AG09309 (cell line): ENCODE measurements around the gene TFDP2.

Source experiments
- DNase-seq: peaks from one replicate; pipeline ENCODE4 v3.0.0-alpha.2; 2010; ENCODE audit warnings: low read depth
- H3K4me3 ChIP-seq: 2 replicates; pipeline ENCODE4 v1.5.1; 2011; ENCODE audit warnings: mild to moderate bottlenecking, low read depth, low read length, moderate library complexity; ENCODE audit not compliant: control insufficient read depth
- CTCF ChIP-seq: IDR thresholded peaks from 2 replicates; pipeline ENCODE4 v1.5.1; 2011; ENCODE audit warnings: mild to moderate bottlenecking, low read depth, low read length, inconsistent platforms; ENCODE audit not compliant: insufficient read depth, control insufficient read depth; ENCODE audit errors: missing control alignments

The TFDP2 gene

GRCh38 chr3:142148792-142149672 is at the start of gene TFDP2:
Gene TFDP2 (minus strand): TSS chr3:142149544. CDS start chr3:142101749, 47,795 bp downstream.
- H3K4me3 ChIP-seq, result peak within 1 kb of the TSS; percentile 81
- peak; percentile 49 for DNase-seq
- TF ChIP-seq CTCF, result no peak

- H3K4me3 ChIP-seq, result no peak overlapping the region
- TF ChIP-seq CTCF, result no peak
- no peak for DNase-seq
Measured at GRCh38 chr3:142188846-142189245, 39.5 kb upstream of the TFDP2 start.

GRCh38 chr3:142180761-142181362 is 31.5 kb upstream of the TFDP2 start:
- DNase-seq, result no peak
- TF ChIP-seq CTCF, result peak; percentile 78

GRCh38 chr3:142175478-142175877 is 26.1 kb upstream of the TFDP2 start:
- DNase-seq, result no peak
- H3K4me3 ChIP-seq, result no peak overlapping the region
- no peak for TF ChIP-seq CTCF

More at GRCh38 chr3:142180761-142181362, 31.5 kb upstream of the TFDP2 start:
- no peak overlapping the region for H3K4me3 ChIP-seq

GRCh38 chr3:142174559-142174958 is 25.2 kb upstream of the TFDP2 start:
- no peak for TF ChIP-seq CTCF
- no peak for DNase-seq
- no peak overlapping the region for H3K4me3 ChIP-seq

GRCh38 chr3:142168514-142168913 is 19.2 kb upstream of the TFDP2 start:
- TF ChIP-seq CTCF, result no peak
- no peak overlapping the region for H3K4me3 ChIP-seq
- DNase-seq, result no peak
